GM12865 (cell line): Measurements from ENCODE around the gene FAXDC2.

Source experiments
- DNase-seq: peaks from one replicate; pipeline ENCODE4 v3.0.0; 2010; ENCODE audit warnings: low read depth
- H3K4me3 ChIP-seq: 2 replicates; pipeline ENCODE4 v1.5.1; 2011; ENCODE audit warnings: mild to moderate bottlenecking, low read depth, low read length, control low read depth
- TF ChIP-seq, protein P1 (sequence below): IDR thresholded peaks from 2 replicates; pipeline ENCODE4 v1.5.1; 2011; ENCODE audit warnings: low read length, control low read depth, low read depth, inconsistent platforms; ENCODE audit not compliant: insufficient read depth; ENCODE audit errors: missing control alignments

The FAXDC2 gene

DNA sequence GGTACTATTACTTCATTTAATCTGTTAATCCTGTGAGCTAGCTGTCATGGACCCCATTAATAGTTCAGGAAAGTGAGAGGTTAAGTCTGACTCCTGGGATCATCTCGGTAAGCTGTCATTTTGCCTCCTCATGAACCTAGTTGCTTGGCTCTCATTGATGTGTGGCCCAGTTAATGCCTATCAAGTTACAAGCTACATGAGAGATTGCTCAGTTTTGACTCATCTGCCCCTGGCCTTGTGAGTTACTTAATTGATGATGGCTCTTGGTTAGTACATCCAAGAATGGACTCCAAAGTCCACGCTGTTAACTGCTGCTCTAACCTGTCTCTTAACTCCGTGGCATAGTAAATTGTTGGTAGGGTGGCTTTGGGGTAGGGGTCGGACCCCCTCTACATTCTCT lies 71.3 kb downstream of the FAXDC2 start:
- no peak overlapping the region for H3K4me3 ChIP-seq
- TF ChIP-seq, protein P1, sequence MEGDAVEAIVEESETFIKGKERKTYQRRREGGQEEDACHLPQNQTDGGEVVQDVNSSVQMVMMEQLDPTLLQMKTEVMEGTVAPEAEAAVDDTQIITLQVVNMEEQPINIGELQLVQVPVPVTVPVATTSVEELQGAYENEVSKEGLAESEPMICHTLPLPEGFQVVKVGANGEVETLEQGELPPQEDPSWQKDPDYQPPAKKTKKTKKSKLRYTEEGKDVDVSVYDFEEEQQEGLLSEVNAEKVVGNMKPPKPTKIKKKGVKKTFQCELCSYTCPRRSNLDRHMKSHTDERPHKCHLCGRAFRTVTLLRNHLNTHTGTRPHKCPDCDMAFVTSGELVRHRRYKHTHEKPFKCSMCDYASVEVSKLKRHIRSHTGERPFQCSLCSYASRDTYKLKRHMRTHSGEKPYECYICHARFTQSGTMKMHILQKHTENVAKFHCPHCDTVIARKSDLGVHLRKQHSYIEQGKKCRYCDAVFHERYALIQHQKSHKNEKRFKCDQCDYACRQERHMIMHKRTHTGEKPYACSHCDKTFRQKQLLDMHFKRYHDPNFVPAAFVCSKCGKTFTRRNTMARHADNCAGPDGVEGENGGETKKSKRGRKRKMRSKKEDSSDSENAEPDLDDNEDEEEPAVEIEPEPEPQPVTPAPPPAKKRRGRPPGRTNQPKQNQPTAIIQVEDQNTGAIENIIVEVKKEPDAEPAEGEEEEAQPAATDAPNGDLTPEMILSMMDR: no peak
- DNase-seq: no peak

GRCh38 chr5:154778534-154778933 lies 71.9 kb downstream of the FAXDC2 start:
- TF ChIP-seq, protein P1: no peak
- DNase-seq: no peak
- no peak overlapping the region for H3K4me3 ChIP-seq

DNA sequence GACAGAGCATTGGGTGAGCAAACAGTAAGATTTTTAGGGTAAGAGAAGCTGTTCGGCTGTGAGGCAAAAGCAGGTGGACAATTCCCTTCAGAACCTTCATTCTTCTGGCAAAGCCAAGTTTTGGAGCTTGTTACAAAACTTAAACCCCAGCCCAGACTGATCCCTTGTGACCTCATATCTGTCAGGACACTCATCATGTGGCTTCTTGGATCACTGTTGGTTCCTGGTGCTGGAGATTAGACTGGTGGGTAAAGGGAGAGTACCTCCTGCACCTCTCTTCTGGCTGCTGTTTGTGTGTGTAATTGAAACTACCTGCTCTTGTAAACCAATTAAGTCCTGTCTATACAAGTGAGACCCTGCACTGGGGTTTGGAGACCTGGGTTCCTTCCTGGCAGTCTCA lies 74.2 kb downstream of the FAXDC2 start:
- TF ChIP-seq, protein P1: no peak
- no peak overlapping the region for H3K4me3 ChIP-seq
- DNase-seq: no peak

- no peak overlapping the region for H3K4me3 ChIP-seq
- TF ChIP-seq, protein P1: no peak
- no peak for DNase-seq
Measured at GRCh38 chr5:154773326-154773725, 77.1 kb downstream of the FAXDC2 start.

DNA sequence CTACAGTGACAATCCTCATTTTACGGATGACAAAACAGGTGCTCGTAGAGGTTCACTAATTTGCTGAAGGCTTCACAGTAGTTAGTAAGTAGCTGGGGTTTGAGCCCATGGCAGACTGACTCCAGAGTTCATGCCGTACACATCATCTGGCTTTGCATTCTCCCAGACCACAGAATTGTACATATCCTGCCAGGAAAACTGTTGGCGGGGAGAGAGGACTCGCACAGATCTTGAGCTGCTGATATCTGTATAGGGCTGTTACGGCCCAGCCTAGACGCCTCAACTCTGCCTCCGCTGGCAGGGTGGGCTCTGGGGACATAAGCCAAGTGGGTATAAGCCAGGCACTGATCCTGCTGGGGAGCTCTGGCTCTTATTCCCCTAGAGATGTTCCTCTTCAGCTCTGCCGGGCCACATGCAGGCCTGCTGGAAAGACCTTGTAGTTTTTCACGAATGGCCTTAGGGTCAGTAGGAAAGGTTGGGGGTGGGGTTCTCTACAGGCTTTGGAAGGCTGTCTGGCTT lies 79.0 kb downstream of the FAXDC2 start:
- no peak overlapping the region for H3K4me3 ChIP-seq
- DNase-seq: no peak

DNA sequence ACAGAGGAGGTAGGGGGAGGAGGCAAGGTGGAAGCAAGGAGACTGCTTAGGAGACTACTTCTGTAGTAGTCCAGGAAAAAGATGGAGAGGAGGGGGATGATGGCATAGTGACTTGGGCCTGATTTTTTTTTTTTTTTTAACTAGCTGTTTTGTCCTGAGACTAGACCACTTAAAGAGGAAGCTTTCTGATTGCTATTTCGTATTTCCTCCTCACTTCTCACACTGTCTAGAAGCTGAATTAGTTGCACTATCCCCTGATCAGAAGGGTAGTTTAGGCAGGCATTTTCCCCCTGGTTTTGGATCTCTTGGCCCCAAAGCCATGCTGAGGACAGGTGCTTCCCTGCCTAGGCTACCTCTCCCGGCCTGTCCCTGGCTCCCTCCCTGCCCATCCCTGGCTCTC lies 80.3 kb downstream of the FAXDC2 start:
- TF ChIP-seq, protein P1: no peak
- H3K4me3 ChIP-seq: no peak overlapping the region
- DNase-seq: no peak

More for the DNA sequence above, 79.0 kb downstream of the FAXDC2 start:
- TF ChIP-seq, protein P1: no peak
